CD14-positive monocyte (primary cell): ENCODE data around the gene TMEM44. TPM values are rescaled to one million over a fixed set of nuclear protein-coding genes. Genes with fewer than 3 reads are reported as not detected.
A peak's percentile ranks its signal among the peaks of the same experiment; 100 is the strongest.
"Not testable (repeated sequence)": the region's sequence is repeated elsewhere in the genome, so short reads cannot be mapped to it uniquely, and the experiment has no call there.

Experiments used
- DNase-seq, 3 donors: peaks; one replicate each; pipeline ENCODE4 v3.0.0-alpha.2; 2011 to 2022
- H2AFZ ChIP-seq: 2 replicates; pipeline ENCODE4 v1.6.0; 2012; ENCODE audit warnings: mild to moderate bottlenecking, low read depth, low read length, inconsistent platforms; ENCODE audit not compliant: insufficient read depth, poor library complexity, severe bottlenecking
- H3K27ac ChIP-seq, 2 donors: 1 replicate in 1 of 2; 2 replicates in 1 of 2; pipeline ENCODE4 v1.5.1; 2012 to 2013; ENCODE audit warnings: low read length in 2 of 2, control low read depth in 1 of 2, inconsistent platforms in 1 of 2, low read depth in 1 of 2, mild to moderate bottlenecking in 1 of 2
- H3K27me3 ChIP-seq, 2 donors: one replicate each; pipeline versions ENCODE4 v1.6.0 to v1.6.1; 2011 to 2013; ENCODE audit warnings: low read length in 2 of 2; ENCODE audit not compliant: control insufficient read depth in 2 of 2, insufficient read depth in 2 of 2
- H3K36me3 ChIP-seq, 2 donors: replicated peaks in 1 of 2; 1 replicate in 1 of 2; 2 replicates in 1 of 2; pipeline versions ENCODE4 v1.5.1 to v1.6.1; 2012 to 2013; ENCODE audit warnings: low read length in 2 of 2, control low read depth in 1 of 2, inconsistent platforms in 1 of 2, mild to moderate bottlenecking in 1 of 2; ENCODE audit not compliant: insufficient read depth in 2 of 2, control insufficient read depth in 1 of 2
- H3K4me1 ChIP-seq, 2 donors: 1 replicate in 1 of 2; 2 replicates in 1 of 2; pipeline versions ENCODE4 v1.5.1 to v1.6.1; 2012 to 2013; ENCODE audit warnings: low read length in 2 of 2, control low read depth in 1 of 2, inconsistent platforms in 1 of 2, mild to moderate bottlenecking in 1 of 2, moderate library complexity in 1 of 2; ENCODE audit not compliant: insufficient read depth in 2 of 2, control insufficient read depth in 1 of 2
- H3K4me2 ChIP-seq: replicated peaks from 2 replicates; pipeline ENCODE3; 2012; ENCODE audit warnings: low read length, moderate library complexity, mild to moderate bottlenecking; ENCODE audit not compliant: poor library complexity, severe bottlenecking; ENCODE audit errors: extremely low read depth
- H3K4me3 ChIP-seq, 3 experiments: fragments of 200-600 bp in 1 of 3; sonication (generic) in 1 of 3; replicated peaks in 1 of 3; 1 replicate in 2 of 3; 2 replicates in 1 of 3; pipeline ENCODE4 v1.5.1; 2011 to 2013; ENCODE audit warnings: low read length in 3 of 3, mild to moderate bottlenecking in 3 of 3, control low read depth in 2 of 3, low read depth in 2 of 3, inconsistent platforms in 1 of 3, moderate library complexity in 1 of 3
- H3K79me2 ChIP-seq: 2 replicates; pipeline ENCODE4 v1.6.0; 2012; ENCODE audit warnings: mild to moderate bottlenecking, control low read depth, inconsistent platforms, low read length, moderate library complexity; ENCODE audit not compliant: insufficient read depth
- H3K9ac ChIP-seq: 2 replicates; pipeline ENCODE4 v1.6.0; 2017; ENCODE audit warnings: low read length, mild to moderate bottlenecking; ENCODE audit not compliant: insufficient read depth, poor library complexity, severe bottlenecking
- H3K9me3 ChIP-seq, 2 donors: replicated peaks in 1 of 2; 1 replicate in 1 of 2; 2 replicates in 1 of 2; pipeline versions ENCODE4 v1.5.1 to v1.6.1; 2012 to 2013; ENCODE audit warnings: low read length in 2 of 2, control low read depth in 1 of 2; ENCODE audit not compliant: control insufficient read depth in 1 of 2, insufficient read depth in 1 of 2
- H4K20me1 ChIP-seq: 2 replicates; pipeline ENCODE4 v1.6.0; 2012; ENCODE audit warnings: mild to moderate bottlenecking, low read length, control low read depth, moderate library complexity; ENCODE audit not compliant: insufficient read depth
- H3K27ac Mint-ChIP-seq, 7 donors: one replicate each; pipeline ENCODE4 v1.8.0; 2020; ENCODE audit warnings: mild to moderate bottlenecking in 7 of 7, mixed read lengths in 7 of 7, moderate library complexity in 6 of 7, inconsistent platforms in 2 of 7
- H3K27me3 Mint-ChIP-seq, 3 donors: one replicate each; pipeline ENCODE4 v1.8.0; 2021 to 2022; ENCODE audit warnings: low read depth in 3 of 3, mild to moderate bottlenecking in 3 of 3, mixed read lengths in 3 of 3, moderate library complexity in 3 of 3, inconsistent platforms in 1 of 3
- H3K36me3 Mint-ChIP-seq, 2 donors: one replicate each; pipeline ENCODE4 v1.8.0; 2020; ENCODE audit warnings: mixed read lengths in 2 of 2, inconsistent platforms in 1 of 2, mild to moderate bottlenecking in 1 of 2
- H3K4me1 Mint-ChIP-seq: one replicate; pipeline ENCODE4 v1.8.0; 2020; ENCODE audit warnings: mild to moderate bottlenecking, mixed read lengths
- H3K4me3 Mint-ChIP-seq, 2 donors: one replicate each; pipeline ENCODE4 v1.8.0; 2020; ENCODE audit warnings: mild to moderate bottlenecking in 2 of 2, mixed read lengths in 2 of 2, moderate library complexity in 1 of 2
- H3K9me3 Mint-ChIP-seq, 7 donors: one replicate each; pipeline ENCODE4 v1.8.0; 2020 to 2022; ENCODE audit warnings: mixed read lengths in 7 of 7, mild to moderate bottlenecking in 6 of 7, moderate library complexity in 6 of 7, inconsistent platforms in 2 of 7
- CTCF ChIP-seq: fragments of 200-600 bp; IDR thresholded peaks from one replicate; pipeline ENCODE4 v1.8.0; 2022; ENCODE audit warnings: antibody characterized with exemption, mild to moderate bottlenecking
- WGBS: methylation state at CpG from one replicate; pipeline ENCODE4 v1.1.5; 2013; ENCODE audit warnings: missing lambda C conversion rate; ENCODE audit not compliant: insufficient coverage; 5-methylcytosine and 5-hydroxymethylcytosine counted together
- intact Hi-C, 2 donors: fragments of 100-400 bp; cut with micrococcal nuclease; formaldehyde crosslinking; loops; one replicate each; pipeline versions ENCODE4 v1.15.0 to v1.15.1; 2023
- polyA plus RNA-seq, 3 donors: library from polyadenylated mRNA; depleted of rRNA in 1 of 3; unstranded in 2 of 3; stranded (reverse) in 1 of 3; fragments of 300-500 nt in 2 of 3; fragments of >200 nt in 1 of 3; fragmentation: Illumina TruSeq in 2 of 3; gene quantifications; 1 replicate in 2 of 3; 2 replicates in 1 of 3; pipeline ENCODE4 v1.2.3, GENCODE V29; 2012 to 2021

TMEM44 gene
- polyA plus RNA-seq, 3 donors: 0.68 TPM; not detected in 2

GRCh38 chr3:194547042-194547441 is 86.2 kb downstream of the TMEM44 start:
- peaks cover 0 to 20% (median 9%) of the 10 kb centered on the region in 7 donors for H3K9me3 Mint-ChIP-seq
- no peaks in the 10 kb centered on the region for H3K9me3 ChIP-seq
- no peaks in the 10 kb centered on the region for H3K36me3 ChIP-seq
- no peaks in the 10 kb centered on the region for H3K79me2 ChIP-seq
- no CpG with 5 or more reads among the region's 3 CpGs for WGBS
- H2AFZ ChIP-seq: no peak overlapping the region
- H3K9ac ChIP-seq: no peak overlapping the region
- intact Hi-C loops: no loop called here
- no peak overlapping the region for H3K27ac ChIP-seq
- H3K4me2 ChIP-seq: no peak overlapping the region
- H3K4me3 Mint-ChIP-seq: no peak overlapping the region
- H3K4me3 ChIP-seq: no peak overlapping the region
- no peak for DNase-seq
- H3K4me1 Mint-ChIP-seq: peaks cover 2% of the 10 kb centered on the region
- peaks cover 0 to 3% (median 2%) of the 10 kb centered on the region in 3 donors for H3K27me3 Mint-ChIP-seq
- no peaks in the 10 kb centered on the region for H3K27me3 ChIP-seq
- no peak overlapping the region for H3K27ac Mint-ChIP-seq
- no peak for TF ChIP-seq CTCF
- H3K36me3 Mint-ChIP-seq: no peaks in the 10 kb centered on the region
- H4K20me1 ChIP-seq: no peaks in the 10 kb centered on the region
- H3K4me1 ChIP-seq: no peaks in the 10 kb centered on the region

GRCh38 chr3:194545538-194545937 is 87.7 kb downstream of the TMEM44 start:
- H3K27ac Mint-ChIP-seq: peak overlapping the region in 2 of 7 donors; percentile 18 to 25
- WGBS: 100% methylated on average over 6 of the region's 7 CpGs
- H3K4me1 ChIP-seq: not testable (repeated sequence)

More at GRCh38 chr3:194545538-194545937, 87.7 kb downstream of the TMEM44 start:
- H3K4me1 Mint-ChIP-seq, H3K4me2 ChIP-seq, H4K20me1 ChIP-seq, H3K79me2 ChIP-seq, H3K9me3 ChIP-seq, H3K27me3 ChIP-seq, H3K9ac ChIP-seq, H2AFZ ChIP-seq, H3K27me3 Mint-ChIP-seq, H3K36me3 ChIP-seq, H3K36me3 Mint-ChIP-seq, intact Hi-C loops, H3K27ac ChIP-seq, H3K4me3 Mint-ChIP-seq, DNase-seq, H3K4me3 ChIP-seq: not testable (repeated sequence)
- peaks cover 0 to 20% (median 9%) of the 10 kb centered on the region in 7 donors for H3K9me3 Mint-ChIP-seq
